Measurements from ENCODE around the gene DPF1.

GRCh38 chr19:38227287-38228004, 3.4 kb upstream of the DPF1 start:
- no peak for TF ChIP-seq EZH2 (IDR thresholded peaks at IDR 0.05; ENCODE audit: borderline replicate concordance)
- no peak for TF ChIP-seq CTCF (IDR thresholded peaks at IDR 0.05; ENCODE audit: poor library complexity)
- TF ChIP-seq EZH2phosphoT487 (IDR thresholded peaks at IDR 0.05; ENCODE audit: low read depth, severe bottlenecking, unreplicated experiment): no peak
